H1 (cell line): ENCODE data around the gene KRT9. TPM values are rescaled to one million over a fixed set of nuclear protein-coding genes. Genes with fewer than 3 reads are reported as not detected.

Experiments
- CTCF ChIA-PET: fragments of 300-600 bp; sonication (Branson Sonifier 250); formaldehyde crosslinking; loops from one replicate; lab custom pipeline; 2021; ENCODE audit not compliant: partially characterized antibody; lab: Charles Lee
- POLR2A ChIA-PET: fragments of 300-600 bp; sonication (Branson Sonifier 250); formaldehyde crosslinking; loops from one replicate; lab custom pipeline; 2021; ENCODE audit warnings: inconsistent platforms; ENCODE audit not compliant: partially characterized antibody; lab: Charles Lee
- DNase-seq, 2 experiments: peaks; one replicate each; pipeline versions ENCODE4 v3.0.0 to v3.0.0-alpha.2; 2010 to 2022; ENCODE audit warnings: low spot score in 2 of 2, low read depth in 1 of 2, mixed read lengths in 1 of 2
- FAIRE-seq: peaks from 2 replicates; lab custom pipeline; 2011; peaks lifted over from hg19 to GRCh38; lab: Jason Lieb, UNC
- H2AFZ ChIP-seq: 2 replicates; pipeline ENCODE4 v1.8.1; 2012; ENCODE audit warnings: low read length, inconsistent platforms
- H2AK5ac ChIP-seq: 2 replicates; pipeline ENCODE4 v1.6.1; 2013; ENCODE audit warnings: low read depth, low read length
- H2BK120ac ChIP-seq: replicated peaks from 2 replicates; pipeline ENCODE3; 2013; ENCODE audit warnings: low read depth, low read length, inconsistent platforms
- H2BK12ac ChIP-seq: 2 replicates; pipeline ENCODE4 v1.6.1; 2013; ENCODE audit warnings: low read depth, low read length
- H2BK15ac ChIP-seq: 2 replicates; pipeline ENCODE4 v1.6.1; 2013; ENCODE audit warnings: low read length
- H2BK20ac ChIP-seq: 2 replicates; pipeline ENCODE4 v1.6.1; 2013; ENCODE audit warnings: low read length
- H2BK5ac ChIP-seq: 2 replicates; pipeline ENCODE4 v1.6.1; 2013; ENCODE audit warnings: low read depth, low read length
- H3K14ac ChIP-seq: 2 replicates; pipeline ENCODE4 v1.6.1; 2013; ENCODE audit warnings: inconsistent platforms; ENCODE audit not compliant: insufficient read length
- H3K18ac ChIP-seq: 2 replicates; pipeline ENCODE4 v1.6.1; 2013; ENCODE audit warnings: low read length; ENCODE audit errors: extremely low read depth
- H3K23ac ChIP-seq: 2 replicates; pipeline ENCODE4 v1.6.1; 2013; ENCODE audit warnings: inconsistent platforms; ENCODE audit not compliant: insufficient read length
- H3K23me2 ChIP-seq: 2 replicates; pipeline ENCODE4 v1.6.1; 2013; ENCODE audit warnings: low read depth, low read length
- H3K27ac ChIP-seq: 2 replicates; pipeline ENCODE4 v1.6.1; 2011; ENCODE audit warnings: low read depth, low read length, inconsistent platforms
- H3K27me3 ChIP-seq, 4 experiments: replicated peaks in 1 of 4; 1 replicate in 1 of 4; 2 replicates in 3 of 4; pipeline versions ENCODE4 v1.6.1 to v1.8.1; 2011 to 2013; ENCODE audit warnings: low read length in 3 of 4, mild to moderate bottlenecking in 3 of 4, inconsistent platforms in 2 of 4, mixed read lengths in 2 of 4, moderate library complexity in 1 of 4; ENCODE audit not compliant: control insufficient read depth in 3 of 4, insufficient read depth in 3 of 4; ENCODE audit errors: extremely low read depth in 1 of 4
- H3K36me3 ChIP-seq, 4 experiments: 2 replicates each; pipeline versions ENCODE4 v1.6.1 to v1.8.1; 2011 to 2013; ENCODE audit warnings: mild to moderate bottlenecking in 4 of 4, low read length in 3 of 4, moderate library complexity in 2 of 4, control low read depth in 1 of 4, inconsistent platforms in 1 of 4; ENCODE audit not compliant: insufficient read depth in 4 of 4, control insufficient read depth in 2 of 4
- H3K4ac ChIP-seq: replicated peaks from 2 replicates; pipeline ENCODE3; 2013; ENCODE audit warnings: low read length, low read depth, mixed read lengths, inconsistent platforms; ENCODE audit not compliant: insufficient read length
- H3K4me1 ChIP-seq, 4 experiments: replicated peaks in 1 of 4; 1 replicate in 1 of 4; 2 replicates in 3 of 4; pipeline versions ENCODE4 v1.6.1 to v1.8.1; 2011 to 2013; ENCODE audit warnings: low read length in 3 of 4, inconsistent platforms in 2 of 4, mixed read lengths in 1 of 4; ENCODE audit not compliant: insufficient read depth in 4 of 4, control insufficient read depth in 3 of 4
- H3K4me2 ChIP-seq, 2 experiments: 2 replicates each; pipeline versions ENCODE4 v1.6.1 to v1.8.1; 2011 to 2013; ENCODE audit warnings: low read depth in 2 of 2, low read length in 2 of 2, control low read depth in 1 of 2, inconsistent platforms in 1 of 2, mild to moderate bottlenecking in 1 of 2; ENCODE audit not compliant: insufficient read depth in 1 of 2
- H3K4me3 ChIP-seq, 4 experiments: fragments of 200-600, 300-600 bp in 1 of 4; sonication (generic), shearing (Covaris generic), sonication (Bioruptor Twin) in 1 of 4; 2 replicates each; pipeline versions ENCODE4 v1.5.1 to v1.8.1; 2011 to 2016; ENCODE audit warnings: low read length in 4 of 4, low read depth in 3 of 4, control low read depth in 2 of 4, inconsistent platforms in 2 of 4, mild to moderate bottlenecking in 2 of 4, mixed read lengths in 1 of 4, moderate library complexity in 1 of 4; ENCODE audit not compliant: insufficient read depth in 2 of 4; ENCODE audit errors: extremely low read depth in 1 of 4
- H3K56ac ChIP-seq: replicated peaks from 2 replicates; pipeline ENCODE3; 2013; ENCODE audit warnings: low read depth, mild to moderate bottlenecking, mixed read lengths, low read length, inconsistent platforms; ENCODE audit not compliant: insufficient read length
- H3K79me1 ChIP-seq: 2 replicates; pipeline ENCODE4 v1.6.1; 2013; ENCODE audit warnings: low read depth, low read length, control low read depth
- H3K79me2 ChIP-seq, 2 experiments: 2 replicates each; pipeline versions ENCODE4 v1.6.1 to v1.8.1; 2012 to 2013; ENCODE audit warnings: low read length in 2 of 2, mild to moderate bottlenecking in 2 of 2, inconsistent platforms in 1 of 2; ENCODE audit not compliant: insufficient read depth in 2 of 2, control insufficient read depth in 1 of 2
- H3K9ac ChIP-seq, 4 experiments: replicated peaks in 1 of 4; 1 replicate in 1 of 4; 2 replicates in 3 of 4; pipeline versions ENCODE4 v1.6.1 to v1.8.1; 2011 to 2013; ENCODE audit warnings: low read depth in 3 of 4, low read length in 3 of 4, control low read depth in 2 of 4, mild to moderate bottlenecking in 2 of 4, moderate library complexity in 2 of 4, inconsistent platforms in 1 of 4; ENCODE audit errors: extremely low read depth in 1 of 4
- H3K9me3 ChIP-seq, 2 experiments: 2 replicates each; pipeline versions ENCODE4 v1.6.1 to v1.8.1; 2012 to 2013; ENCODE audit warnings: mild to moderate bottlenecking in 2 of 2, moderate library complexity in 2 of 2, control low read depth in 1 of 2, inconsistent platforms in 1 of 2, low read depth in 1 of 2, low read length in 1 of 2, mixed read lengths in 1 of 2; ENCODE audit not compliant: insufficient read depth in 2 of 2
- H4K20me1 ChIP-seq, 2 experiments: replicated peaks in 1 of 2; 2 replicates each; pipeline versions ENCODE3 to v1.8.1; 2011 to 2013; ENCODE audit warnings: inconsistent platforms in 2 of 2, low read length in 2 of 2, mild to moderate bottlenecking in 1 of 2; ENCODE audit not compliant: insufficient read depth in 2 of 2, control insufficient read depth in 1 of 2
- H4K5ac ChIP-seq: 2 replicates; pipeline ENCODE4 v1.6.1; 2013; ENCODE audit warnings: low read length, low read depth, mixed read lengths, inconsistent platforms; ENCODE audit not compliant: insufficient read length
- H4K8ac ChIP-seq: 2 replicates; pipeline ENCODE4 v1.8.0; 2013; ENCODE audit warnings: mild to moderate bottlenecking, moderate library complexity, low read length, inconsistent platforms; ENCODE audit not compliant: insufficient read depth; ENCODE audit errors: extremely low read depth
- H4K91ac ChIP-seq: replicated peaks from 2 replicates; pipeline ENCODE3; 2013; ENCODE audit warnings: low read length, mixed read lengths, inconsistent platforms; ENCODE audit not compliant: insufficient read length
- BACH1 ChIP-seq: IDR thresholded peaks from 2 replicates; pipeline ENCODE4 v1.6.1; 2012; ENCODE audit warnings: low read length, improper control_type of control experiment
- BRCA1 ChIP-seq: IDR thresholded peaks from 2 replicates; pipeline ENCODE4 v1.6.1; 2012; ENCODE audit warnings: low read depth, low read length, improper control_type of control experiment
- EP300 ChIP-seq, 2 experiments: IDR thresholded peaks; 1 replicate in 1 of 2; 2 replicates in 1 of 2; pipeline ENCODE4 v1.6.1; 2011 to 2012; ENCODE audit warnings: low read depth in 2 of 2, low read length in 2 of 2, mild to moderate bottlenecking in 2 of 2, borderline replicate concordance in 1 of 2, inconsistent platforms in 1 of 2, moderate library complexity in 1 of 2
- EZH2 ChIP-seq: fragments of 200-600 bp; sonication (generic); IDR thresholded peaks from 2 replicates; pipeline ENCODE4 v1.7.1; 2012; ENCODE audit warnings: low read depth, mild to moderate bottlenecking, moderate library complexity, low read length, inconsistent platforms; ENCODE audit not compliant: severe bottlenecking
- FOSL1 ChIP-seq: IDR thresholded peaks from 2 replicates; pipeline ENCODE4 v1.6.1; 2011; ENCODE audit warnings: mild to moderate bottlenecking, low read depth, low read length, moderate library complexity; ENCODE audit not compliant: insufficient read depth
- GTF2F1 ChIP-seq: IDR thresholded peaks from 2 replicates; pipeline ENCODE4 v1.6.1; 2012; ENCODE audit warnings: low read depth, low read length, improper control_type of control experiment, borderline replicate concordance
- JUND ChIP-seq: IDR thresholded peaks from 2 replicates; pipeline ENCODE4 v1.6.1; 2011; ENCODE audit warnings: mild to moderate bottlenecking, improper control_type of control experiment, low read length
- NANOG ChIP-seq: IDR thresholded peaks from 2 replicates; pipeline ENCODE4 v1.6.1; 2011; ENCODE audit warnings: low read length, low read depth, mild to moderate bottlenecking, inconsistent platforms; ENCODE audit not compliant: insufficient read depth, poor library complexity, severe bottlenecking
- SP1 ChIP-seq: IDR thresholded peaks from 2 replicates; pipeline ENCODE4 v1.6.1; 2011; ENCODE audit warnings: low read depth, low read length
- SP2 ChIP-seq: IDR thresholded peaks from 2 replicates; pipeline ENCODE4 v1.6.1; 2012; ENCODE audit warnings: mild to moderate bottlenecking, low read length, inconsistent platforms
- TCF12 ChIP-seq: IDR thresholded peaks from 2 replicates; pipeline ENCODE4 v1.6.1; 2011; ENCODE audit warnings: low read depth, mild to moderate bottlenecking, low read length
- TEAD4 ChIP-seq: IDR thresholded peaks from 2 replicates; pipeline ENCODE4 v1.6.1; 2012; ENCODE audit warnings: low read depth, low read length, inconsistent platforms, mixed read lengths
- WGBS, 2 experiments: shearing (Covaris generic) in 1 of 2; methylation state at CpG; one replicate each; pipeline versions ENCODE4 v1.1.6 to v1.1.7; 2013 to 2015; ENCODE audit warnings: low lambda C conversion rate in 2 of 2, mixed read lengths in 2 of 2, inconsistent platforms in 1 of 2, low coverage in 1 of 2, missing lambda C conversion rate in 1 of 2; ENCODE audit not compliant: insufficient replicate concordance in 2 of 2, insufficient coverage in 1 of 2, insufficient read length in 1 of 2; ENCODE audit errors: extremely low coverage in 1 of 2, missing lambda C conversion rate in 1 of 2; 5-methylcytosine and 5-hydroxymethylcytosine counted together
- polyA plus RNA-seq, 7 experiments: library from polyadenylated mRNA; depleted of rRNA in 3 of 7; stranded (reverse) in 5 of 7; unstranded in 2 of 7; fragments of >200 nt in 5 of 7; fragments of 200-250 nt in 2 of 7; gene quantifications; 1 replicate in 5 of 7; 2 replicates in 1 of 7; 4 replicates in 1 of 7; pipeline versions ENCODE4 v1.2.1 to v1.2.3, GENCODE V29; 2011 to 2013; ENCODE audit warnings: missing spikeins in 2 of 7, mixed read lengths in 2 of 7
- total RNA-seq: library from RNA; stranded (reverse); fragmentation: NEBNext Ultra II Directional; extraction: Animal tissue kit (Norgen Biotek cat#: 25700); gene quantifications from 2 replicates; pipeline ENCODE4 v1.2.1, GENCODE V29; 2021
- TF ChIP-seq, protein P1 (sequence below): IDR thresholded peaks from 2 replicates; pipeline ENCODE4 v1.6.1; 2012; ENCODE audit warnings: inconsistent platforms

KRT9 gene
- total and polyA plus RNA-seq, 2 of the 8 experiments (the other 6 are each of a cell fraction or from before 2014, with no cell fraction given): not detected

GRCh38 chr17:41528959-41529353 is 42.9 kb downstream of the KRT9 start:
- Histone ChIP-seq H4K91ac (no peak overlapping the region), H3K4me2 (peak overlapping the region; percentile 15 to 77; a peak in 1 of 4 replicates)
- no peak for DNase-seq
- TF ChIP-seq BRCA1 (no peak), FOSL1 (no peak), TEAD4 (no peak), JUND (no peak), SP2 (no peak), EZH2 (no peak), BACH1 (no peak), NANOG (no peak), SP1 (no peak), GTF2F1 (no peak), TCF12 (no peak), EP300 (IDR thresholded peaks at IDR 0.05; ENCODE audit: borderline replicate concordance in 1 of 2, low read depth in 2 of 2, low read length in 2 of 2) (no peak)
- TF ChIP-seq, protein P1, sequence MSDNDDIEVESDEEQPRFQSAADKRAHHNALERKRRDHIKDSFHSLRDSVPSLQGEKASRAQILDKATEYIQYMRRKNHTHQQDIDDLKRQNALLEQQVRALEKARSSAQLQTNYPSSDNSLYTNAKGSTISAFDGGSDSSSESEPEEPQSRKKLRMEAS: no peak

More at GRCh38 chr17:41528959-41529353, 42.9 kb downstream of the KRT9 start:
- no peak overlapping the region for H4K5ac ChIP-seq
- H2BK5ac ChIP-seq: peak overlapping the region; percentile 69; the same call in 1 of the 2 replicates
- no peak overlapping the region for H2AK5ac ChIP-seq
- no peak overlapping the region for H3K14ac ChIP-seq
- H4K8ac ChIP-seq: peak overlapping the region; percentile 35; the same call in 1 of the 2 replicates
- POLR2A ChIA-PET: interaction anchor here (0.6 to 11.0 kb wide), 30 partner anchors 11 to 622 kb away, joined by 3 to 293 read pairs (median 6); partner anchors contain the start of genes EIF1, KRT14 and KRT15
- H3K27ac ChIP-seq: no peak overlapping the region
- no peak overlapping the region for H2BK20ac ChIP-seq
- peak overlapping the region; percentile 78 for H3K18ac ChIP-seq
- FAIRE-seq: no peak
- H3K4me3 ChIP-seq: no peak overlapping the region
- 0 out of 2 replicates have a peak overlapping the region, but pooled peaks have one; percentile 73 for H2BK15ac ChIP-seq
- H3K79me2 ChIP-seq: peaks cover 0 to 13% of the 10 kb centered on the region in 2 experiments; a peak in 3 of 4 replicates
- H3K79me1 ChIP-seq: peaks cover 5% of the 10 kb centered on the region; the same call in 1 of the 2 replicates
- H3K9me3 ChIP-seq: no peaks in the 10 kb centered on the region
- no peak overlapping the region for H3K9ac ChIP-seq
- no peaks in the 10 kb centered on the region for H3K27me3 ChIP-seq
- peak overlapping the region; percentile 95; the same call in 1 of the 2 replicates for H2BK12ac ChIP-seq
- 70% methylated on average over 10 of the region's 10 CpGs; no CpG with 5 or more reads in 1 of the 2 experiments for WGBS, 2 experiments
- peaks cover 6% of the 10 kb centered on the region; the same call in 1 of the 2 replicates for H3K23me2 ChIP-seq
- CTCF ChIA-PET: interaction anchor here (0.7 to 7.4 kb wide), 12 partner anchors 16 to 135 kb away, joined by 3 to 79 read pairs (median 4); no protein-coding TSS in a partner anchor
- peaks cover 9 to 21% (median 12%) of the 10 kb centered on the region in 4 experiments for H3K36me3 ChIP-seq
- H3K4ac ChIP-seq: no peak overlapping the region
- H2AFZ ChIP-seq: no peak overlapping the region
- no peak overlapping the region for H3K56ac ChIP-seq
- H4K20me1 ChIP-seq: peaks cover 2 to 10% of the 10 kb centered on the region in 2 experiments
- no peak overlapping the region for H2BK120ac ChIP-seq
- peaks cover 2 to 19% (median 10%) of the 10 kb centered on the region in 4 experiments for H3K4me1 ChIP-seq
- H3K23ac ChIP-seq: no peak overlapping the region
